Renal cortical epithelial cell (primary cell): ENCODE results near the gene GPC3. TPM values are rescaled to one million over a fixed set of nuclear protein-coding genes. Genes with fewer than 3 reads are reported as not detected.
"Not testable (repeated sequence)": the region's sequence is repeated elsewhere in the genome, so short reads cannot be mapped to it uniquely, and the experiment has no call there.

Experiments used
- DNase-seq: peaks from one replicate; pipeline ENCODE4 v3.0.0-alpha.2; 2011; ENCODE audit warnings: low read depth
- total RNA-seq: library from RNA; depleted of rRNA; stranded (reverse); fragments of >200 nt; gene quantifications from 2 replicates; pipeline ENCODE4 v1.2.3, GENCODE V29; 2014

Gene GPC3
- total RNA-seq, 1 donor from 2014 or later, result 1.8 TPM

GRCh38 chrX:133776072-133776471 is 209.3 kb downstream of the GPC3 start:
- DNase-seq, result no peak

- no peak for DNase-seq
Observed at GRCh38 chrX:133774807-133775206, 210.6 kb downstream of the GPC3 start.

GRCh38 chrX:133771086-133771646 is 214.2 kb downstream of the GPC3 start:
- DNase-seq, result no peak

- not testable (repeated sequence) for DNase-seq
Observed at GRCh38 chrX:133762976-133763548, 222.3 kb downstream of the GPC3 start.

GRCh38 chrX:133754657-133755056 is 230.7 kb downstream of the GPC3 start:
- DNase-seq, result no peak

GRCh38 chrX:133749951-133750350 is 235.4 kb downstream of the GPC3 start:
- DNase-seq, result no peak

- no peak for DNase-seq
Observed at GRCh38 chrX:133749370-133749769, 236.0 kb downstream of the GPC3 start.

GRCh38 chrX:133747196-133747595 is 238.2 kb downstream of the GPC3 start:
- DNase-seq, result no peak

- no peak for DNase-seq
Observed at GRCh38 chrX:133746593-133746992, 238.8 kb downstream of the GPC3 start.

GRCh38 chrX:133745349-133745748 is 240.0 kb downstream of the GPC3 start:
- DNase-seq, result no peak

GRCh38 chrX:133742602-133743305 is 242.6 kb downstream of the GPC3 start:
- no peak for DNase-seq

- no peak for DNase-seq
Observed at GRCh38 chrX:133741303-133741702, 244.1 kb downstream of the GPC3 start.

GRCh38 chrX:133726642-133727041 is 258.8 kb downstream of the GPC3 start:
- no peak for DNase-seq

GRCh38 chrX:133726211-133726630 is 259.2 kb downstream of the GPC3 start:
- DNase-seq, result peak; percentile 73

- no peak for DNase-seq
Observed at GRCh38 chrX:133723930-133724329, 261.5 kb downstream of the GPC3 start.

GRCh38 chrX:133722756-133723155 is 262.6 kb downstream of the GPC3 start:
- DNase-seq, result no peak

- not testable (repeated sequence) for DNase-seq
Observed at GRCh38 chrX:133720269-133720668, 265.1 kb downstream of the GPC3 start.

GRCh38 chrX:133715715-133716114 is 269.7 kb downstream of the GPC3 start:
- no peak for DNase-seq

GRCh38 chrX:133709501-133709900 is 275.9 kb downstream of the GPC3 start:
- peak; percentile 86 for DNase-seq

GRCh38 chrX:133706890-133707289 is 278.5 kb downstream of the GPC3 start:
- DNase-seq, result no peak

- no peak for DNase-seq
Observed at GRCh38 chrX:133702230-133702629, 283.2 kb downstream of the GPC3 start.

- DNase-seq, result peak; percentile 56
Observed at GRCh38 chrX:133699023-133699728, 286.2 kb downstream of the GPC3 start.

GRCh38 chrX:133698298-133698697 is 287.1 kb downstream of the GPC3 start:
- DNase-seq, result peak; percentile 83
